ENCODE results near the gene SP1.

GRCh38 chr12:53345486-53346188 lies 34.3 kb upstream of the SP1 start:
- TF ChIP-seq CTCF (IDR thresholded peaks at IDR 0.05; ENCODE audit: insufficient read depth, low read length, poor library complexity, severe bottlenecking) (no peak), EZH2phosphoT487 (conservative IDR thresholded peaks at IDR 0.05; ENCODE audit: low read length) (no peak)

Measured in SU-DHL-6 (cell line).